Breast epithelium (tissue), 4 donors: ENCODE measurements around the gene TNF. TPM values are rescaled to one million over a fixed set of nuclear protein-coding genes. Genes with fewer than 3 reads are reported as not detected.

Experiments used
- DNase-seq, 2 donors: peaks; one replicate each; pipeline ENCODE4 v3.0.0-alpha.2; 2019; ENCODE audit warnings: low spot score in 2 of 2
- H3K27ac ChIP-seq, 2 donors: fragments of 200-600 bp; sonication (generic) in 1 of 2; one replicate each; pipeline ENCODE4 v1.5.1; 2016 to 2019; ENCODE audit warnings: mild to moderate bottlenecking in 1 of 2
- H3K27me3 ChIP-seq, 2 donors: fragments of 200-600 bp; sonication (generic) in 1 of 2; one replicate each; pipeline versions ENCODE4 v1.5.1 to v1.6.0; 2017 to 2019; ENCODE audit warnings: control low read depth in 1 of 2, mild to moderate bottlenecking in 1 of 2
- H3K36me3 ChIP-seq: fragments of 200-600 bp; one replicate; pipeline ENCODE4 v1.5.1; 2019
- H3K4me1 ChIP-seq, 2 donors: fragments of 200-600 bp; sonication (generic); one replicate each; pipeline ENCODE4 v1.5.1; 2016 to 2019; ENCODE audit warnings: control low read depth in 1 of 2
- H3K4me3 ChIP-seq, 3 donors: fragments of 200-600 bp; sonication (generic); 1 replicate in 2 of 3; 2 replicates in 1 of 3; pipeline ENCODE4 v1.5.1; 2016 to 2019; ENCODE audit warnings: mild to moderate bottlenecking in 3 of 3, moderate library complexity in 2 of 3
- H3K9me3 ChIP-seq, 2 donors: fragments of 200-600 bp; sonication (generic) in 1 of 2; one replicate each; pipeline ENCODE4 v1.5.1; 2016 to 2019; ENCODE audit warnings: control low read depth in 1 of 2
- POLR2A ChIP-seq: fragments of 450-650 bp; IDR thresholded peaks from one replicate; pipeline ENCODE4 v1.6.1; 2016; ENCODE audit warnings: antibody characterized with exemption, mild to moderate bottlenecking, moderate library complexity
- POLR2AphosphoS5 ChIP-seq, 3 donors: sonication (generic); formaldehyde crosslinking; IDR thresholded peaks; one replicate each; pipeline ENCODE4 v1.6.1; 2017; ENCODE audit warnings: antibody characterized with exemption in 3 of 3
- intact Hi-C: fragments of 100-400 bp; cut with DNase I; formaldehyde crosslinking; loops from one replicate; pipeline ENCODE4 v1.15.1; 2023; ENCODE audit warnings: low total_unique reads
- total RNA-seq, 3 donors: library from RNA; depleted of rRNA; stranded (reverse); fragments of >200 nt; gene quantifications; one replicate each; pipeline ENCODE4 v1.1.0, GENCODE V29; 2016
- TF ChIP-seq, protein P1 (sequence below), 3 donors: fragments of 450-650 bp; IDR thresholded peaks; one replicate each; pipeline ENCODE4 v1.5.1; 2016 to 2017; ENCODE audit warnings: antibody characterized with exemption in 3 of 3, mild to moderate bottlenecking in 3 of 3, moderate library complexity in 3 of 3

The TNF gene
- total RNA-seq, 3 donors from 2014 or later = 0.33 to 0.73 TPM; not detected in 1

DNA sequence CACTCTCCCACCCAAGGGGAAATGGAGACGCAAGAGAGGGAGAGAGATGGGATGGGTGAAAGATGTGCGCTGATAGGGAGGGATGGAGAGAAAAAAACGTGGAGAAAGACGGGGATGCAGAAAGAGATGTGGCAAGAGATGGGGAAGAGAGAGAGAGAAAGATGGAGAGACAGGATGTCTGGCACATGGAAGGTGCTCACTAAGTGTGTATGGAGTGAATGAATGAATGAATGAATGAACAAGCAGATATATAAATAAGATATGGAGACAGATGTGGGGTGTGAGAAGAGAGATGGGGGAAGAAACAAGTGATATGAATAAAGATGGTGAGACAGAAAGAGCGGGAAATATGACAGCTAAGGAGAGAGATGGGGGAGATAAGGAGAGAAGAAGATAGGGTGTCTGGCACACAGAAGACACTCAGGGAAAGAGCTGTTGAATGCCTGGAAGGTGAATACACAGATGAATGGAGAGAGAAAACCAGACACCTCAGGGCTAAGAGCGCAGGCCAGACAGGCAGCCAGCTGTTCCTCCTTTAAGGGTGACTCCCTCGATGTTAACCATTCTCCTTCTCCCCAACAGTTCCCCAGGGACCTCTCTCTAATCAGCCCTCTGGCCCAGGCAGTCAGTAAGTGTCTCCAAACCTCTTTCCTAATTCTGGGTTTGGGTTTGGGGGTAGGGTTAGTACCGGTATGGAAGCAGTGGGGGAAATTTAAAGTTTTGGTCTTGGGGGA, 754 bp downstream of the TNF start:
- H3K9me3 ChIP-seq = no peaks in the 10 kb centered on the region
- TF ChIP-seq, protein P1, sequence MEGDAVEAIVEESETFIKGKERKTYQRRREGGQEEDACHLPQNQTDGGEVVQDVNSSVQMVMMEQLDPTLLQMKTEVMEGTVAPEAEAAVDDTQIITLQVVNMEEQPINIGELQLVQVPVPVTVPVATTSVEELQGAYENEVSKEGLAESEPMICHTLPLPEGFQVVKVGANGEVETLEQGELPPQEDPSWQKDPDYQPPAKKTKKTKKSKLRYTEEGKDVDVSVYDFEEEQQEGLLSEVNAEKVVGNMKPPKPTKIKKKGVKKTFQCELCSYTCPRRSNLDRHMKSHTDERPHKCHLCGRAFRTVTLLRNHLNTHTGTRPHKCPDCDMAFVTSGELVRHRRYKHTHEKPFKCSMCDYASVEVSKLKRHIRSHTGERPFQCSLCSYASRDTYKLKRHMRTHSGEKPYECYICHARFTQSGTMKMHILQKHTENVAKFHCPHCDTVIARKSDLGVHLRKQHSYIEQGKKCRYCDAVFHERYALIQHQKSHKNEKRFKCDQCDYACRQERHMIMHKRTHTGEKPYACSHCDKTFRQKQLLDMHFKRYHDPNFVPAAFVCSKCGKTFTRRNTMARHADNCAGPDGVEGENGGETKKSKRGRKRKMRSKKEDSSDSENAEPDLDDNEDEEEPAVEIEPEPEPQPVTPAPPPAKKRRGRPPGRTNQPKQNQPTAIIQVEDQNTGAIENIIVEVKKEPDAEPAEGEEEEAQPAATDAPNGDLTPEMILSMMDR (IDR thresholded peaks at IDR 0.05) = no peak
- TF ChIP-seq POLR2A (no peak), POLR2AphosphoS5 (IDR thresholded peaks at IDR 0.05) (no peak)
- no peak overlapping the region for H3K27ac ChIP-seq

DNA sequence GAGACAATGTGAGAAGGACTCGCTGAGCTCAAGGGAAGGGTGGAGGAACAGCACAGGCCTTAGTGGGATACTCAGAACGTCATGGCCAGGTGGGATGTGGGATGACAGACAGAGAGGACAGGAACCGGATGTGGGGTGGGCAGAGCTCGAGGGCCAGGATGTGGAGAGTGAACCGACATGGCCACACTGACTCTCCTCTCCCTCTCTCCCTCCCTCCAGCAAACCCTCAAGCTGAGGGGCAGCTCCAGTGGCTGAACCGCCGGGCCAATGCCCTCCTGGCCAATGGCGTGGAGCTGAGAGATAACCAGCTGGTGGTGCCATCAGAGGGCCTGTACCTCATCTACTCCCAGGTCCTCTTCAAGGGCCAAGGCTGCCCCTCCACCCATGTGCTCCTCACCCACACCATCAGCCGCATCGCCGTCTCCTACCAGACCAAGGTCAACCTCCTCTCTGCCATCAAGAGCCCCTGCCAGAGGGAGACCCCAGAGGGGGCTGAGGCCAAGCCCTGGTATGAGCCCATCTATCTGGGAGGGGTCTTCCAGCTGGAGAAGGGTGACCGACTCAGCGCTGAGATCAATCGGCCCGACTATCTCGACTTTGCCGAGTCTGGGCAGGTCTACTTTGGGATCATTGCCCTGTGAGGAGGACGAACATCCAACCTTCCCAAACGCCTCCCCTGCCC, 1.7 kb downstream of the TNF start:
- Histone ChIP-seq H3K9me3 (no peaks in the 10 kb centered on the region), H3K4me1 (no peaks in the 10 kb centered on the region), H3K27ac (no peak overlapping the region), H3K4me3 (no peak overlapping the region), H3K36me3 (no peaks in the 10 kb centered on the region), H3K27me3 (no peaks in the 10 kb centered on the region)
- DNase-seq = no peak
- no peak for TF ChIP-seq POLR2AphosphoS5 (IDR thresholded peaks at IDR 0.05)
- TF ChIP-seq, protein P1 (IDR thresholded peaks at IDR 0.05) = no peak
- TF ChIP-seq POLR2A = no peak
- intact Hi-C loops = no loop called here

More for the DNA sequence above, 754 bp downstream of the TNF start:
- Histone ChIP-seq H3K4me1 (no peaks in the 10 kb centered on the region), H3K27me3 (no peaks in the 10 kb centered on the region), H3K36me3 (no peaks in the 10 kb centered on the region), H3K4me3 (peak overlapping the region; percentile 17 to 59 (median 38))
- intact Hi-C loops = no loop called here
- no peak for DNase-seq

- intact Hi-C loops = no loop called here
- no peaks in the 10 kb centered on the region for H3K9me3 ChIP-seq
- no peak for TF ChIP-seq POLR2AphosphoS5 (IDR thresholded peaks at IDR 0.05)
- TF ChIP-seq, protein P1 (IDR thresholded peaks at IDR 0.05) = no peak
- TF ChIP-seq POLR2A = no peak
- H3K36me3 ChIP-seq = no peaks in the 10 kb centered on the region
- no peaks in the 10 kb centered on the region for H3K27me3 ChIP-seq
- H3K4me3 ChIP-seq = no peak overlapping the region
- DNase-seq = no peak
- no peak overlapping the region for H3K27ac ChIP-seq
- H3K4me1 ChIP-seq = no peaks in the 10 kb centered on the region
These were observed 2.2 kb downstream of the TNF start for GRCh38 chr6:31577579-31577966.

- H3K27ac ChIP-seq = no peak overlapping the region
- no peak overlapping the region for H3K4me3 ChIP-seq
- intact Hi-C loops = no loop called here
- TF ChIP-seq POLR2AphosphoS5 (IDR thresholded peaks at IDR 0.05) = no peak
- no peak for TF ChIP-seq POLR2A
- TF ChIP-seq, protein P1 (IDR thresholded peaks at IDR 0.05) = no peak
- no peaks in the 10 kb centered on the region for H3K9me3 ChIP-seq
- no peaks in the 10 kb centered on the region for H3K27me3 ChIP-seq
- H3K36me3 ChIP-seq = no peaks in the 10 kb centered on the region
- no peak for DNase-seq
- no peaks in the 10 kb centered on the region for H3K4me1 ChIP-seq
These were observed 3.1 kb downstream of the TNF start for GRCh38 chr6:31578184-31579118.
